Panc1 (cell line): Measurements from ENCODE around the gene JPH3. TPM values are rescaled to one million over a fixed set of nuclear protein-coding genes. Genes with fewer than 3 reads are reported as not detected.

Experiments used
- ATAC-seq: fragments of 200-7000 bp; cut with Tn5 transposase; 2 replicates; pipeline ENCODE4 v1.9.1; 2020; ENCODE audit warnings: mild to moderate bottlenecking, moderate library complexity
- BruUV-seq: library from RNA; stranded (reverse); fragments of 400-500 nt; replicated peaks from 2 replicates; lab custom pipeline; 2021; lab: Mats Ljungman, UMichigan
- CTCF ChIA-PET: fragments of 300-600 bp; sonication (Branson Sonifier 250); formaldehyde crosslinking; loops from one replicate; lab custom pipeline; 2022; ENCODE audit warnings: antibody characterized with exemption; lab: Charles Lee
- POLR2A ChIA-PET: fragments of 300-600 bp; sonication (Branson Sonifier 250); formaldehyde crosslinking; loops from one replicate; lab custom pipeline; 2022; ENCODE audit warnings: antibody characterized with exemption; lab: Charles Lee
- DNase-seq: peaks from one replicate; pipeline ENCODE4 v3.0.0-alpha.2; 2010; ENCODE audit warnings: low read depth, low spot score
- H3K27ac ChIP-seq: 2 replicates; pipeline ENCODE4 v1.5.1; 2011; ENCODE audit warnings: mild to moderate bottlenecking, low read length, inconsistent platforms
- H3K27me3 ChIP-seq: fragments of 200-500 bp; sonication (Bioruptor generic); 2 replicates; pipeline ENCODE4 v1.6.0; 2014; ENCODE audit warnings: low read length, inconsistent platforms; ENCODE audit not compliant: control insufficient read depth, insufficient read depth
- H3K36me3 ChIP-seq: fragments of 200-500 bp; sonication (Bioruptor generic); 2 replicates; pipeline ENCODE4 v1.5.1; 2014; ENCODE audit warnings: inconsistent platforms, mild to moderate bottlenecking, low read length, moderate library complexity; ENCODE audit not compliant: control insufficient read depth, insufficient read depth
- H3K4me1 ChIP-seq: 2 replicates; pipeline ENCODE4 v1.5.1; 2011; ENCODE audit warnings: inconsistent platforms, mild to moderate bottlenecking, low read length, moderate library complexity; ENCODE audit not compliant: control insufficient read depth, insufficient read depth
- H3K4me3 ChIP-seq, 2 experiments: 2 replicates each; pipeline ENCODE4 v1.5.1; 2011 to 2012; ENCODE audit warnings: low read depth in 2 of 2, low read length in 2 of 2, mild to moderate bottlenecking in 2 of 2, inconsistent platforms in 1 of 2, moderate library complexity in 1 of 2
- H3K9me3 ChIP-seq: fragments of 200-500 bp; sonication (Bioruptor generic); 2 replicates; pipeline ENCODE4 v1.5.1; 2014; ENCODE audit warnings: low read depth, mild to moderate bottlenecking, inconsistent platforms, low read length, moderate library complexity; ENCODE audit not compliant: control insufficient read depth, insufficient read depth
- POLR2AphosphoS5 ChIP-seq: IDR thresholded peaks from 2 replicates; pipeline ENCODE4 v1.6.1; 2012; ENCODE audit warnings: mild to moderate bottlenecking, low read depth, low read length, moderate library complexity
- SIN3A ChIP-seq: IDR thresholded peaks from 2 replicates; pipeline ENCODE4 v1.6.1; 2012; ENCODE audit warnings: low read depth, mild to moderate bottlenecking, low read length, moderate library complexity, borderline replicate concordance; ENCODE audit not compliant: insufficient read depth
- TCF7L2 ChIP-seq: IDR thresholded peaks from 2 replicates; pipeline ENCODE4 v1.6.1; 2011; ENCODE audit warnings: mild to moderate bottlenecking, low read depth, low read length, inconsistent platforms
- in situ Hi-C: cut with HindIII; loops from 2 replicates; pipeline ENCODE4 v1.10.0; 2016; ENCODE audit warnings: low sequenced_read_pairs, low pct_unique_long_range_greater_than_20kb
- intact Hi-C: fragments of 100-400 bp; cut with micrococcal nuclease; formaldehyde crosslinking; loops from one replicate; pipeline ENCODE4 v1.10.0; 2022; ENCODE audit not compliant: unreplicated experiment
- total RNA-seq: library from RNA; stranded (reverse); gene quantifications from one replicate; pipeline ENCODE4 v1.2.1, GENCODE V29; 2021; ENCODE audit not compliant: unreplicated experiment
- TF ChIP-seq, protein P1 (sequence below): fragments of 450-650 bp; IDR thresholded peaks from 2 replicates; pipeline ENCODE4 v1.5.1; 2017; ENCODE audit warnings: mild to moderate bottlenecking
- TF ChIP-seq, protein P2 (sequence below), 2 experiments: IDR thresholded peaks; 2 replicates each; pipeline ENCODE4 v1.6.1; 2011 to 2012; ENCODE audit warnings: low read depth in 2 of 2, control low read depth in 1 of 2, low read length in 1 of 2, mild to moderate bottlenecking in 1 of 2, moderate library complexity in 1 of 2; ENCODE audit not compliant: insufficient read depth in 1 of 2

Gene JPH3
- total RNA-seq, 1 experiment from 2014 or later = 1.2 TPM

DNA sequence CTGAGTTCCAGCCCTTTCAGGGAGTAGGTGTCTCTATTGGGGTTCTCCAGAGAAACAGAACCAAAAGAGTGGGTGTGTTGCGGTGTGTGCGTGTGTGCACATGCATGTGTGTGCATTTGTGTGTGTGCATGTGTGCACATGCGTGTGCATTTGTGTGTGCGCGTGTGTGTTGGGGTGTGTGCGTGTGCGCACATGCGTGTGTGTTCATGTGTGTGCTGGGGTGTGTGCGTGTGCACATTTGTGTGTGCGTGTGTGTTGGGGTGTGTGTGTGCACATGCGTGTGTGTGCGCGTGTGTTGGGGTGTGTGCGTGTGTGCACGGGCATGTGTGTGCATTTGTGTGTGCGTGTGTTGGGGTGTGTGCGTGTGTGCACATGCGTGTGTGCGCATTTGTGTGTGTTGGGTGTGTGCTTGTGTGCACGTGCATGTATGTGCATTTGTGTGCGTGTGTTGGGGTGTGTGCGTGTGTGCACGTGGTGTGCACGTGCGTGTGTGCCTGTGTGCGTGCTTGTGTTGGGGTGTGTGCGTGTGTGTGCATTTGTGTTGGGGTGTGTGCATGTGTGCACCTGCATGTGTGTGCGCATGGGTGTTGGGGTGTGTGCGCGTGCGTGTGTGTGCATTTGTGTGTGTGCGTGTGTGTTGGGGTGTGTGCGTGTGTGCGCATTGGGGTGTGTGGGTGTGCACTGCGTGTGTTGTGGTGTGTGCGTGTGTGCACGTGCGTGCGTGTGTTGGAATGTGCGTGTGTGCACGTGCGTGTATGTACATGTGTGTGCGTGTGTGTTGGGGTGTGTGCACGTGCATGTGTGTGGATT is 38.4 kb upstream of the JPH3 start:
- ChIA-PET POLR2A (no interaction called here), CTCF (no interaction called here)
- DNase-seq = no peak
- BruUV-seq = no TSS peak
- TF ChIP-seq, protein P1, sequence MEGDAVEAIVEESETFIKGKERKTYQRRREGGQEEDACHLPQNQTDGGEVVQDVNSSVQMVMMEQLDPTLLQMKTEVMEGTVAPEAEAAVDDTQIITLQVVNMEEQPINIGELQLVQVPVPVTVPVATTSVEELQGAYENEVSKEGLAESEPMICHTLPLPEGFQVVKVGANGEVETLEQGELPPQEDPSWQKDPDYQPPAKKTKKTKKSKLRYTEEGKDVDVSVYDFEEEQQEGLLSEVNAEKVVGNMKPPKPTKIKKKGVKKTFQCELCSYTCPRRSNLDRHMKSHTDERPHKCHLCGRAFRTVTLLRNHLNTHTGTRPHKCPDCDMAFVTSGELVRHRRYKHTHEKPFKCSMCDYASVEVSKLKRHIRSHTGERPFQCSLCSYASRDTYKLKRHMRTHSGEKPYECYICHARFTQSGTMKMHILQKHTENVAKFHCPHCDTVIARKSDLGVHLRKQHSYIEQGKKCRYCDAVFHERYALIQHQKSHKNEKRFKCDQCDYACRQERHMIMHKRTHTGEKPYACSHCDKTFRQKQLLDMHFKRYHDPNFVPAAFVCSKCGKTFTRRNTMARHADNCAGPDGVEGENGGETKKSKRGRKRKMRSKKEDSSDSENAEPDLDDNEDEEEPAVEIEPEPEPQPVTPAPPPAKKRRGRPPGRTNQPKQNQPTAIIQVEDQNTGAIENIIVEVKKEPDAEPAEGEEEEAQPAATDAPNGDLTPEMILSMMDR = no peak
- TF ChIP-seq TCF7L2 = no peak
- no peak for TF ChIP-seq SIN3A
- TF ChIP-seq, protein P2, sequence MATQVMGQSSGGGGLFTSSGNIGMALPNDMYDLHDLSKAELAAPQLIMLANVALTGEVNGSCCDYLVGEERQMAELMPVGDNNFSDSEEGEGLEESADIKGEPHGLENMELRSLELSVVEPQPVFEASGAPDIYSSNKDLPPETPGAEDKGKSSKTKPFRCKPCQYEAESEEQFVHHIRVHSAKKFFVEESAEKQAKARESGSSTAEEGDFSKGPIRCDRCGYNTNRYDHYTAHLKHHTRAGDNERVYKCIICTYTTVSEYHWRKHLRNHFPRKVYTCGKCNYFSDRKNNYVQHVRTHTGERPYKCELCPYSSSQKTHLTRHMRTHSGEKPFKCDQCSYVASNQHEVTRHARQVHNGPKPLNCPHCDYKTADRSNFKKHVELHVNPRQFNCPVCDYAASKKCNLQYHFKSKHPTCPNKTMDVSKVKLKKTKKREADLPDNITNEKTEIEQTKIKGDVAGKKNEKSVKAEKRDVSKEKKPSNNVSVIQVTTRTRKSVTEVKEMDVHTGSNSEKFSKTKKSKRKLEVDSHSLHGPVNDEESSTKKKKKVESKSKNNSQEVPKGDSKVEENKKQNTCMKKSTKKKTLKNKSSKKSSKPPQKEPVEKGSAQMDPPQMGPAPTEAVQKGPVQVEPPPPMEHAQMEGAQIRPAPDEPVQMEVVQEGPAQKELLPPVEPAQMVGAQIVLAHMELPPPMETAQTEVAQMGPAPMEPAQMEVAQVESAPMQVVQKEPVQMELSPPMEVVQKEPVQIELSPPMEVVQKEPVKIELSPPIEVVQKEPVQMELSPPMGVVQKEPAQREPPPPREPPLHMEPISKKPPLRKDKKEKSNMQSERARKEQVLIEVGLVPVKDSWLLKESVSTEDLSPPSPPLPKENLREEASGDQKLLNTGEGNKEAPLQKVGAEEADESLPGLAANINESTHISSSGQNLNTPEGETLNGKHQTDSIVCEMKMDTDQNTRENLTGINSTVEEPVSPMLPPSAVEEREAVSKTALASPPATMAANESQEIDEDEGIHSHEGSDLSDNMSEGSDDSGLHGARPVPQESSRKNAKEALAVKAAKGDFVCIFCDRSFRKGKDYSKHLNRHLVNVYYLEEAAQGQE (IDR thresholded peaks at IDR 0.05; ENCODE audit: insufficient read depth in 1 of 2, low read depth in 2 of 2, low read length in 1 of 2) = no peak
- TF ChIP-seq POLR2AphosphoS5 = no peak
- Histone ChIP-seq H3K27ac (no peak overlapping the region), H3K27me3 (no peaks in the 10 kb centered on the region), H3K4me3 (no peak overlapping the region), H3K36me3 (no peaks in the 10 kb centered on the region), H3K4me1 (no peaks in the 10 kb centered on the region), H3K9me3 (no peaks in the 10 kb centered on the region)
- intact Hi-C loops = no loop called here
- in situ Hi-C loops = no loop called here
- ATAC-seq = no peak

DNA sequence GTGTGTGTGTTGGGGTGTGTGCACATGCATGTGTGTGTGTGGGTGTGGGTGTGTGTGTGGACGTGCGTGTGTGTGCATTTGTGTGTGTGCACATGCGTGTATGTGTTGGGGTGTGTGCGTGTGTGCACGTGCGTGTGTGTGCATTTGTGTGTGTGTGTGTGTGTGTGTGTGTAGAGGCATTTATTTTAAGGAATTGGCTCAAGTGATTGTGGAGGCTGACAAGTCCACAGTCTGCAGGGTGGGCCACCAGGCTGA is 37.9 kb upstream of the JPH3 start:
- Histone ChIP-seq H3K4me3 (no peak overlapping the region), H3K27me3 (no peaks in the 10 kb centered on the region), H3K9me3 (no peaks in the 10 kb centered on the region), H3K36me3 (no peaks in the 10 kb centered on the region), H3K4me1 (no peaks in the 10 kb centered on the region), H3K27ac (no peak overlapping the region)
- ATAC-seq = no peak
- BruUV-seq = no TSS peak
- in situ Hi-C loops = no loop called here
- ChIA-PET CTCF (no interaction called here), POLR2A (no interaction called here)
- intact Hi-C loops = no loop called here
- DNase-seq = no peak
- TF ChIP-seq TCF7L2 (no peak), POLR2AphosphoS5 (no peak), SIN3A (no peak)
- TF ChIP-seq, protein P1 = no peak
- TF ChIP-seq, protein P2 (IDR thresholded peaks at IDR 0.05; ENCODE audit: insufficient read depth in 1 of 2, low read depth in 2 of 2, low read length in 1 of 2) = no peak
